Measurements from ENCODE around the gene DNAI1.

DNA sequence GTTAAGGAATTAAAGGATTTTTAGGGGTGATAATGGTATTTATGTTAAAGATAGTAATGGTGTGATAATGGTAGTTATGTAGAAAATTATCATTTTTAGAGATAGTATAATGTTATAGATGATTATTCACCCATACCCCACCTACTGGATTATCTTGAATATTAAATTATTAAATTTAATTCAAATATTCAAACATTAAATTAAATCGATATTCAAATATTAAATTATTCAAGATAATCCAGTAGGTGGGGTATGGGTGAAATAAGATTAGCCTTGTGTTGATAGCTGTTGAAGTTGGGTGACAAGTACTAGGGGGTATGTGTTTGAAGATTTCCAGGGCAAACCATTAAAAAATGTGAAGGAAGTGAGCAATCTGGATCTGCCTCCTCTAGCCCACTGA is 15.8 kb upstream of the DNAI1 start:
- TF ChIP-seq POLR2A (IDR thresholded peaks at IDR 0.05) = no peak
- TF ChIP-seq EP300 (IDR thresholded peaks at IDR 0.05) = no peak

Data from tibial nerve (tissue), 3 donors.